ENCODE measurements around the gene CLEC11A.

DNA sequence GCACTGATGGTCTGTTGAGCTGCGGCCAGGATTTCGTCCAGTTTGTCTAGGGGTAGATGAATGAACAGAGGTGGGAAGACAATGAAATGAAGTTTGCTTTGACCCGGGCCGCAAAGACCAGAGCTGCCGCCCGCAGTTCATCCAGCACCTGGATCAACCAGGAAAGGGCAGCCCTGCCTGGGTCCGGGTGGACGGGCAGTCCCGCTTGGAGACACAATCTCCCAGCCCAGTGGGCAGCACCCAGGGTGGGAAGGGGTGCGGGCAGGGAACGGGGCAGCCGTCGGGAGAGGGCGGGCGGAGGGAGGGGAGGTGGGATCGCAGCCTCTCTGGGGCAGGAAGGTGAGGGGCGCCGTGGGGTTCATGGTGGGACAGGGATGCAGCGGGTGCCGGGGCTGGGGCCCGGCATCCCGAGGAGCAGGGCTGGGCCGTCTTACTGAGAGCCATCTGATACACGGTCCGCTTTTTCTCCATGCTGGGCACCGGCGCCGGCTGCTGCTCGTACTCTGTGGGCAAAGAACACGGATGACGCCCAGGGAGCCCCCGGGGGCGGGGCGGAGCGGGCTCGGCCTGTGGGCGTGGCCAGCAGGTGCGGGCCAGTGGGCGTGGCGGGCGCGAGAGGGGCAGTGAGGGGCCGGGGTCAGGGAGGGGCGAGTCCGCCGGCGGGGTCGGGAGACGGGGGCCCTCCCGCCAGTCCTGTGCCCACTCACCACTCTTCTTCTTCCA, 36.7 kb upstream of the CLEC11A start:
- TF ChIP-seq POLR2A (IDR thresholded peaks at IDR 0.05; ENCODE audit: low read depth, low read length) = no peak
- TF ChIP-seq PAX5 (IDR thresholded peaks at IDR 0.05; ENCODE audit: borderline replicate concordance, low read depth, low read length) = no peak
- TF ChIP-seq NFIC (IDR thresholded peaks at IDR 0.05; ENCODE audit: low read depth, low read length) = no peak
- no peak for TF ChIP-seq NR2C2 (IDR thresholded peaks at IDR 0.05; ENCODE audit: borderline replicate concordance, control insufficient read depth, insufficient read length, low read depth)
- TF ChIP-seq NKRF (conservative IDR thresholded peaks at IDR 0.05) = no peak
- TF ChIP-seq ESRRA (IDR thresholded peaks at IDR 0.05; ENCODE audit: low read length) = no peak
- TF ChIP-seq, protein P1, sequence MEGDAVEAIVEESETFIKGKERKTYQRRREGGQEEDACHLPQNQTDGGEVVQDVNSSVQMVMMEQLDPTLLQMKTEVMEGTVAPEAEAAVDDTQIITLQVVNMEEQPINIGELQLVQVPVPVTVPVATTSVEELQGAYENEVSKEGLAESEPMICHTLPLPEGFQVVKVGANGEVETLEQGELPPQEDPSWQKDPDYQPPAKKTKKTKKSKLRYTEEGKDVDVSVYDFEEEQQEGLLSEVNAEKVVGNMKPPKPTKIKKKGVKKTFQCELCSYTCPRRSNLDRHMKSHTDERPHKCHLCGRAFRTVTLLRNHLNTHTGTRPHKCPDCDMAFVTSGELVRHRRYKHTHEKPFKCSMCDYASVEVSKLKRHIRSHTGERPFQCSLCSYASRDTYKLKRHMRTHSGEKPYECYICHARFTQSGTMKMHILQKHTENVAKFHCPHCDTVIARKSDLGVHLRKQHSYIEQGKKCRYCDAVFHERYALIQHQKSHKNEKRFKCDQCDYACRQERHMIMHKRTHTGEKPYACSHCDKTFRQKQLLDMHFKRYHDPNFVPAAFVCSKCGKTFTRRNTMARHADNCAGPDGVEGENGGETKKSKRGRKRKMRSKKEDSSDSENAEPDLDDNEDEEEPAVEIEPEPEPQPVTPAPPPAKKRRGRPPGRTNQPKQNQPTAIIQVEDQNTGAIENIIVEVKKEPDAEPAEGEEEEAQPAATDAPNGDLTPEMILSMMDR (IDR thresholded peaks at IDR 0.05 in 2 of 3, conservative IDR thresholded peaks at IDR 0.05 in 1 of 3; ENCODE audit: control insufficient read depth in 2 of 3, extremely low read depth in 1 of 3, insufficient read depth in 1 of 3, low read depth in 3 of 3, low read length in 3 of 3) = no peak
- TF ChIP-seq NFYB (IDR thresholded peaks at IDR 0.05; ENCODE audit: insufficient read depth, low read depth, low read length) = no peak
- no peak for TF ChIP-seq BHLHE40 (IDR thresholded peaks at IDR 0.05; ENCODE audit: borderline replicate concordance in 1 of 2, low read depth in 2 of 2, low read length in 1 of 2)
- TF ChIP-seq RAD21 (IDR thresholded peaks at IDR 0.05; ENCODE audit: insufficient read depth, low read depth, low read length) = no peak
- TF ChIP-seq, protein P2, sequence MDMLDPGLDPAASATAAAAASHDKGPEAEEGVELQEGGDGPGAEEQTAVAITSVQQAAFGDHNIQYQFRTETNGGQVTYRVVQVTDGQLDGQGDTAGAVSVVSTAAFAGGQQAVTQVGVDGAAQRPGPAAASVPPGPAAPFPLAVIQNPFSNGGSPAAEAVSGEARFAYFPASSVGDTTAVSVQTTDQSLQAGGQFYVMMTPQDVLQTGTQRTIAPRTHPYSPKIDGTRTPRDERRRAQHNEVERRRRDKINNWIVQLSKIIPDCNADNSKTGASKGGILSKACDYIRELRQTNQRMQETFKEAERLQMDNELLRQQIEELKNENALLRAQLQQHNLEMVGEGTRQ (IDR thresholded peaks at IDR 0.05; ENCODE audit: borderline replicate concordance, low read depth, low read length) = no peak
